Thymus (tissue), 11 donors: ENCODE measurements around the gene UBR4. TPM values are rescaled to one million over a fixed set of nuclear protein-coding genes. Genes with fewer than 3 reads are reported as not detected.

ENCODE experiments used
- DNase-seq, 9 donors: peaks; one replicate each; pipeline ENCODE4 v3.0.0-alpha.2; 2013; ENCODE audit warnings: low spot score in 9 of 9, low read depth in 6 of 9, missing footprints in 1 of 9
- H3K27ac ChIP-seq, 2 donors: one replicate each; pipeline ENCODE4 v1.5.1; 2013; ENCODE audit warnings: control low read depth in 1 of 2, low read depth in 1 of 2, low read length in 1 of 2, mild to moderate bottlenecking in 1 of 2, moderate library complexity in 1 of 2
- H3K27me3 ChIP-seq, 2 donors: one replicate each; pipeline ENCODE4 v1.5.1; 2013; ENCODE audit warnings: low read length in 1 of 2; ENCODE audit not compliant: control insufficient read depth in 2 of 2, insufficient read depth in 1 of 2
- H3K36me3 ChIP-seq, 2 donors: one replicate each; pipeline ENCODE4 v1.5.1; 2013; ENCODE audit warnings: low read length in 1 of 2, mild to moderate bottlenecking in 1 of 2, moderate library complexity in 1 of 2; ENCODE audit not compliant: control insufficient read depth in 2 of 2, insufficient read depth in 2 of 2
- H3K4me1 ChIP-seq, 2 donors: one replicate each; pipeline ENCODE4 v1.5.1; 2013; ENCODE audit warnings: low read length in 2 of 2; ENCODE audit not compliant: control insufficient read depth in 2 of 2, insufficient read depth in 2 of 2
- H3K4me3 ChIP-seq, 2 donors: one replicate each; pipeline ENCODE4 v1.5.1; 2013; ENCODE audit warnings: low read length in 2 of 2, control low read depth in 1 of 2, mild to moderate bottlenecking in 1 of 2
- H3K9me3 ChIP-seq, 2 donors: one replicate each; pipeline ENCODE4 v1.5.1; 2013; ENCODE audit warnings: low read length in 1 of 2, mild to moderate bottlenecking in 1 of 2; ENCODE audit not compliant: control insufficient read depth in 2 of 2, insufficient read depth in 1 of 2
- WGBS: extraction: QIAGEN DNeasy Blood & Tissue Kit; methylation state at CpG from one replicate; pipeline ENCODE4 v1.1.7; 2013; 5-methylcytosine and 5-hydroxymethylcytosine counted together
- polyA plus RNA-seq: library from polyadenylated mRNA; stranded (reverse); fragments of 200-250 nt; gene quantifications from one replicate; pipeline ENCODE4 v1.2.3, GENCODE V29; 2013
- total RNA-seq: library from RNA; stranded (reverse); fragments of 120-200 nt; gene quantifications from one replicate; pipeline ENCODE4 v1.2.4, GENCODE V29; 2013
- donor health status: healthy.

The UBR4 gene
- total and polyA plus RNA-seq, 2 donors = 38.3 to 165 TPM

DNA sequence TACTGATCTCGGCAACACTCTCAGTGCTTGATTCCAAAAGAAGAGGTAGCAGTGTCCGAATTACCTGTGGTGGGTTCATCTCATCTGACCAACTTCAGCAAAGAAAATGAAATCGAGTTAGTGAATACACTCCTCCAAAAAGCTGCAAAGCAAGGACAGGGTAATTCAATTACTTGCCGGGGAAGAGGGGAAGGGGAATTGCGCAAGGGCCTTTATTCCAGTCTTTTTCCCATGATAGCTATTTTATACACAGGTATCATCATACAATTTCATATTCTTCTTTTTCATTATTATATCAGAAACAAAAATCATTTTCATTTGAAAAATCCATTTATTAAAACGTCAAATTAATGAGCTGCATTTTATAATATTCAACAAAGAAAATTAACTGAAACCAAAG is 42.9 kb downstream of the UBR4 start:
- WGBS = 97% methylated on average over 6 of the region's 6 CpGs
- peaks cover 73 to 92% of the 10 kb centered on the region in 2 donors for H3K36me3 ChIP-seq

DNA sequence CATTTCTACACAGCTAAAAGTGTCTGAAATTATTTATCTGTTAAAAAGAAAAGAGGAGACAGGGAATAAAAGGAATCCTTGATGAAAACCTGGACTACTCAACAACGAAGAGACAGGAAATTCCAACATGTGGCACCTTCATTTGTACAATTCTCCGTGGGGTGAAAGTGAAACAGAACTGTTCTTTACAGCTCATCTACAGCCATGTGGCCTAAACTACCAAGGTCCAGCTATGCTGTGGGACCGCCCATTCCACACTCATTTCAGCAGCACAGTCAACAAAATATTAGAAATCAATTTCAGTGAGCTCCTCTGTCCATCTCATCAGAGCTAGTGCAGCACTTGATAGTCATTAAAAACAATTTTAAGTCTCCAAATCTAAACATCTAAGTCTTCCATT is 44.0 kb downstream of the UBR4 start:
- no peak for DNase-seq
- Histone ChIP-seq H3K36me3 (peaks cover 77 to 94% of the 10 kb centered on the region in 2 donors), H3K4me1 (no peaks in the 10 kb centered on the region), H3K27ac (no peak overlapping the region), H3K27me3 (no peaks in the 10 kb centered on the region), H3K9me3 (no peaks in the 10 kb centered on the region), H3K4me3 (no peak overlapping the region)
- WGBS = 95% methylated on average over 3 of the region's 3 CpGs

More for the DNA sequence above, 42.9 kb downstream of the UBR4 start:
- Histone ChIP-seq H3K4me3 (no peak overlapping the region), H3K4me1 (no peaks in the 10 kb centered on the region), H3K27me3 (no peaks in the 10 kb centered on the region), H3K9me3 (no peaks in the 10 kb centered on the region), H3K27ac (no peak overlapping the region)
- no peak for DNase-seq

DNA sequence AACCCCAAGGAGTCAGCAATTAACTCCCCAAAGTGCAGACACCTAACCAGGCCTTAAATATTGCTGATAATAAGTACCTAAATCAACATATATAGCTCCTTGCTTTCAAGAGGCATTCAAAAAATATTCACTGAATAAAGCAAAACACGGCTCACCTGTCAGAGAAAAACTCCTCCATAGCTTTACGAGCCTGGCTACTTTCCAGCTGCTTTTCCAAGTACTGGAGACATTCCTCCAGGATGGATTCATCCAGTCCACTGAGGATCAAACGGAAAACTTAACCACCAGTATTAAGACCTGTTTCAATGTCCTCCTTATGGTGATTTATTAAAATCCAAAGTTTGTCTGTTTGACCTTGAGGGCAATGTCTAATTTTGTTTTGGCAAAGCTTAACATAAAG is 44.6 kb downstream of the UBR4 start:
- DNase-seq = no peak
- Histone ChIP-seq H3K9me3 (no peaks in the 10 kb centered on the region), H3K27ac (no peak overlapping the region), H3K36me3 (peaks cover 77 to 94% of the 10 kb centered on the region in 2 donors), H3K4me3 (no peak overlapping the region), H3K4me1 (no peaks in the 10 kb centered on the region), H3K27me3 (no peaks in the 10 kb centered on the region)
- WGBS = 97% methylated on average over 3 of the region's 3 CpGs

DNA sequence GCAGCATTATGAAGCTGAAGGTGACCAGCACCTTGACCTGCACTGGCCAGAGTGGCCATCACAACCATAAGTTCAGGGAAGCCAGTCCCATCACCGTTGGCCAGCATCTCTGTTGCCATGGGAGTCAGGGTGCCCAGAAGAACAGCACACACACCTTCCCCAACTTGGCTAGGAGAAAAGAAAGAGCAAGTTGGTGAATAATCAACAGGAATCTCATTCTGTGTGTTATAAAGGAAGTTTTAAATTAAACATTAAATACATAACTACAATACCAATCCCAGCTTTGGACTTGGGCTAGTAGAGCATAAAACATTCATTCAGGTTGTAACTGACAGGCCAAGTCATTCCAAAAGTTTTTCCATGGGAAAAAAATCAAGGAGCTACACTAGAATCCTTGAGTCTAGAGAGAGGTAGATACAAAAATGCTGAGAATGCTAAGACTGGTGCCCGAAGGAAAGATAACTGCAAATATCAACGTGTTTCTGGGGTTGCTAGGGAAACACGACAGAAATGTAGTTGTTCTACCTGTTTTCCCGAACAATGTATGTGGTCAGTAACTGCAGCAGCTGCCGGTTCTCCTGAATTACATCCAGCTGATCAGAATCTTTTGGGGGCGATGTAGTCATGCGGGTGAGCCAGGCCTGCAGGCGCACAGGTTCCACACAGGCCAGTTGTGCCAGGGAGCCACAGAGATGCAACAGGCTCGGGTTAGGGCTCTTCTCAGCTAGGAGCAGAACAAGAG is 45.6 kb downstream of the UBR4 start:
- Histone ChIP-seq H3K4me1 (no peaks in the 10 kb centered on the region), H3K36me3 (peaks cover 82 to 94% of the 10 kb centered on the region in 2 donors), H3K4me3 (no peak overlapping the region), H3K27ac (no peak overlapping the region), H3K27me3 (no peaks in the 10 kb centered on the region), H3K9me3 (no peaks in the 10 kb centered on the region)
- WGBS = 97% methylated on average over 10 of the region's 10 CpGs
- no peak for DNase-seq

DNA sequence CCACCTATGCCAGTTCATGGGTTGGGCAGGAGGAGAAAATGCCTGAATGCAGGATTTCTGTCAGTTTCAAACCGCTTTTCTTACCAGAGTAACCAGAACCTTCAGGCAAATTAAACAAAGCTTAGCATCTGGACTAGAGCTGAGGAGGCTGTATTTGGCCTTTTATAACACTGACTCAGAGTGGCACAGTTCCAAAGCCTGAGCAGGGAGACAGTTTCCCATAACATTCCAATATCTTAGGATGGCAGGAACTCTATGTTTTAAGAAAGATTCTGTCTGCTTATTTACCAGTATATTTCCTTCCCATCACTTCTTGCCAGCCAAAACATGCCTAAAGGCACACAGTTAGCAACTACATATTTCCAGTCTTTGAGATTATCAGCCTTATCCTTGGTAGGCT is 46.8 kb downstream of the UBR4 start:
- DNase-seq = no peak
- H3K4me3 ChIP-seq = no peak overlapping the region
- no peak overlapping the region for H3K27ac ChIP-seq

DNA sequence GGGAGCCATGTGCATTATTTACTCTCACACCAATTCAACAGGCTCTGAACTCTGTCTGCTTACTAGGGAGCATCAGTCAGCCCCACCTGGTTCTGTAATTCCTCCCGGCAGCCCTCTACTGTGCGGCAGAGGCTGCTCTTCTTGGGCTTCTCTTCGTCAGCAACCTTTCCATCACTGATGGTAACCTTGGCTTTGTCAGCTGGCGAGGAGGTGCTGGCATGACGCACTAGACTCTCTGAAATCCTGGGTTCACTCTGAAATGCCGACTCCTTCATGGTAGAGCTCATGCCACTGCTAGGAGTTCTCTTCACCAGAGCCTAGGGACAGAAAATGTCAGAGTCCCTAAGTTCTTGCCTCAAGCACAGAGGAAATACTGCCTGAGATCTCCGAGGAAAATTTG is 49.2 kb downstream of the UBR4 start:
- H3K36me3 ChIP-seq = peaks cover 84 to 94% of the 10 kb centered on the region in 2 donors
- 98% methylated on average over 7 of the region's 7 CpGs for WGBS
- no peak overlapping the region for H3K4me3 ChIP-seq

More for the DNA sequence above, 46.8 kb downstream of the UBR4 start:
- Histone ChIP-seq H3K36me3 (peaks cover 88 to 97% of the 10 kb centered on the region in 2 donors), H3K4me1 (no peaks in the 10 kb centered on the region), H3K9me3 (no peaks in the 10 kb centered on the region), H3K27me3 (no peaks in the 10 kb centered on the region)
- WGBS = 100% methylated on average over 1 of the region's 1 CpG

DNA sequence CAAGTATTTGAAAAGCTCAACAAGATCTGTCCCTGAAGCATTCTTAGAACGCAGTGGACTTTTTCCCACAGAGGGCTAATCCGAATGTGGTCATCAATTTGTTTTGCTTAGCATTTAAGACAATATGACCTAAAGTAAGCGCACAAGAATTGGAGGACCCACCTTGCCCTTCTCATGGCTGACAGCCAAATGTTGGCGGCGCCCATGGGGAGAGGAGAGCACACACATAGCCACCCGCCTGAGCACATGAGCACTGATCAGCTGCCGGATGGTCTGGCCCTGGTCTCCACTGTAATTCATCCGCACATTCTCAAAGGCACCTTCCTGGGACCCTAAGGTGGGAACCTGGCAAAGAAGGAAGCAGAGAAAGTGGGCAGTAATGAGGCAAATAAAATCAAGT is 52.4 kb downstream of the UBR4 start:
- H3K4me3 ChIP-seq = no peak overlapping the region

More for the DNA sequence above, 49.2 kb downstream of the UBR4 start:
- DNase-seq = no peak
- no peaks in the 10 kb centered on the region for H3K4me1 ChIP-seq
- no peaks in the 10 kb centered on the region for H3K27me3 ChIP-seq
- H3K9me3 ChIP-seq = no peaks in the 10 kb centered on the region
- no peak overlapping the region for H3K27ac ChIP-seq

DNA sequence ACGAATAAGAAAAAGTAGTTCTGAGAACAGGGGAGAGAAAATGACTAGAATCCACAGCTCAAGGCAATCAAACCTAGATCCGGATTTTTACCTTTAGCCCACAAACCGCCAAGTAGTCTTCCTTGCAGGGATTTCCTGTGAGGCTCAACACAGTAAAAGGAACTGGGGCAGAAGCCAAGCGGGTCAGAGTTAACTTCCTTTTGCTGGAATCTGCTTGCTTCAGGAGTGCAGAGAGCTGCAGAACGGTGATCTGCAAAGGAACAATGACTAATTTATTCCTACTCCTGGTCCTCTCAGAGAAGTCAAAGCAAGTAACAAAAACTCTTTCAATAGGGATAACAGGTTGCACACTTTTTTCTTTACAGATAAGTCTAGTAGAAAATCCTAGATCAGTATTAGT is 53.4 kb downstream of the UBR4 start:
- peaks cover 86 to 96% of the 10 kb centered on the region in 2 donors for H3K36me3 ChIP-seq
- WGBS = 26% methylated on average over 5 of the region's 5 CpGs
- no peak for DNase-seq
- H3K4me3 ChIP-seq = no peak overlapping the region
- H3K4me1 ChIP-seq = no peaks in the 10 kb centered on the region
- no peak overlapping the region for H3K27ac ChIP-seq
- no peaks in the 10 kb centered on the region for H3K27me3 ChIP-seq
- H3K9me3 ChIP-seq = no peaks in the 10 kb centered on the region

More for the DNA sequence above, 52.4 kb downstream of the UBR4 start:
- WGBS = 97% methylated on average over 8 of the region's 8 CpGs
- H3K36me3 ChIP-seq = peaks cover 86 to 95% of the 10 kb centered on the region in 2 donors
- no peak overlapping the region for H3K27ac ChIP-seq
- no peaks in the 10 kb centered on the region for H3K9me3 ChIP-seq
- H3K27me3 ChIP-seq = no peaks in the 10 kb centered on the region
- no peak for DNase-seq
- no peaks in the 10 kb centered on the region for H3K4me1 ChIP-seq

DNA sequence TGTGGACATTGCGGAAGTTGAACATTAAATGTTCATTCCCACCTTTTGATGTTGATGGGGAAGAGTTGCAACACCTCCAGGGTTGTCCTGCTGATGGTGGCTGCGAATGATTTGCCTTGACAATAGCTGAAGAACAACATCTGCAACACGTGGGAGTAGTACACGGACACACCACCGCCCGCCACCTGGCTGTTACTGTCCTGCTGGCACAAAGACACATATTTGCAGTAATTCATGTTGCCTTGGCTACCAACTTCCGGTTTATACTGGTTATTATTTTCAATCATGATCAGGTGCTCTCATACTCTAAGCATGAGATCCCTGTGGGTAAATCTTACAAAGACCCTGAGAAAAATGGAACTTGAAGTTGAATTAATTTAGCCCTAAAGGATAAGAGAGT is 55.2 kb downstream of the UBR4 start:
- Histone ChIP-seq H3K9me3 (no peaks in the 10 kb centered on the region), H3K27ac (no peak overlapping the region), H3K36me3 (peaks cover 86 to 96% of the 10 kb centered on the region in 2 donors), H3K4me3 (no peak overlapping the region), H3K27me3 (no peaks in the 10 kb centered on the region), H3K4me1 (no peaks in the 10 kb centered on the region)
- no peak for DNase-seq
- WGBS = 97% methylated on average over 7 of the region's 7 CpGs
